AG04450 (cell line): ENCODE results near the gene ITIH6. TPM values are rescaled to one million over a fixed set of nuclear protein-coding genes. Genes with fewer than 3 reads are reported as not detected.
"Not testable (repeated sequence)": the region's sequence is repeated elsewhere in the genome, so short reads cannot be mapped to it uniquely, and the experiment has no call there.

ENCODE experiments used
- CTCF ChIA-PET: fragments of 300-600, 350-600 bp; formaldehyde crosslinking; extraction: SDS; loops from one replicate; lab custom pipeline; 2022; ENCODE audit warnings: antibody characterized with exemption, inconsistent platforms; lab: Charles Lee
- POLR2A ChIA-PET: fragments of 350-600 bp; formaldehyde crosslinking; extraction: SDS; loops from one replicate; lab custom pipeline; 2021; ENCODE audit warnings: antibody characterized with exemption, inconsistent platforms; lab: Yijun Ruan, JAX
- DNase-seq: peaks from one replicate; pipeline ENCODE4 v3.0.0-alpha.2; 2011; ENCODE audit warnings: low read depth, low spot score
- H3K27ac ChIP-seq: one replicate; pipeline ENCODE4 v1.5.1; 2012; ENCODE audit warnings: low read depth, low read length, control low read depth
- H3K27me3 ChIP-seq: one replicate; pipeline ENCODE4 v1.6.0; 2012; ENCODE audit warnings: low read length; ENCODE audit not compliant: control insufficient read depth, insufficient read depth
- H3K4me3 ChIP-seq: 2 replicates; pipeline ENCODE4 v1.5.1; 2011; ENCODE audit warnings: mild to moderate bottlenecking, low read depth, low read length, control low read depth
- H3K9me3 ChIP-seq: 2 replicates; pipeline ENCODE4 v1.5.1; 2012; ENCODE audit warnings: low read length; ENCODE audit not compliant: control insufficient read depth, insufficient read depth
- CTCF ChIP-seq: IDR thresholded peaks from 2 replicates; pipeline ENCODE4 v1.5.1; 2011; ENCODE audit warnings: low read depth, low read length, control low read depth, inconsistent platforms
- polyA minus RNA-seq: library from RNA; depleted of rRNA, polyadenylated mRNA; stranded (reverse); fragments of >200 nt; gene quantifications from 2 replicates; pipeline ENCODE4 v1.2.3, GENCODE V29; 2011; rRNA and poly(A)+ RNA removed
- polyA plus RNA-seq: library from polyadenylated mRNA; depleted of rRNA; stranded (reverse); fragments of >200 nt; gene quantifications from 2 replicates; pipeline ENCODE4 v1.2.3, GENCODE V29; 2011; rRNA removed

Gene ITIH6
- polyA plus RNA-seq: not detected in 2 replicates
- polyA minus RNA-seq: not detected in 2 replicates

GRCh38 chrX:54798137-54798536, at the start of gene ITIH6:
TSS of gene ITIH6 (minus strand) at chrX:54798255. CDS start at chrX:54798210, 45 bp downstream.
- no peaks in the 10 kb centered on the region for H3K27me3 ChIP-seq
- no peak within 1 kb of the TSS for H3K27ac ChIP-seq
- TF ChIP-seq CTCF: no peak
- no peak within 1 kb of the TSS for H3K4me3 ChIP-seq
- ChIA-PET POLR2A (no interaction called here), CTCF (no interaction called here)
- no peaks in the 10 kb centered on the region for H3K9me3 ChIP-seq
- DNase-seq: no peak

GRCh38 chrX:54847700-54848099, 49.6 kb upstream of the ITIH6 start:
- CTCF ChIA-PET, POLR2A ChIA-PET, H3K4me3 ChIP-seq, H3K27ac ChIP-seq, H3K27me3 ChIP-seq, H3K9me3 ChIP-seq, DNase-seq: not testable (repeated sequence)

- H3K27ac ChIP-seq: no peak overlapping the region
- H3K9me3 ChIP-seq: no peaks in the 10 kb centered on the region
- ChIA-PET CTCF (no interaction called here), POLR2A (no interaction called here)
- no peak for TF ChIP-seq CTCF
- H3K4me3 ChIP-seq: no peak overlapping the region
- H3K27me3 ChIP-seq: no peaks in the 10 kb centered on the region
- no peak for DNase-seq
Measured at GRCh38 chrX:54843050-54843449, 45.0 kb upstream of the ITIH6 start.

GRCh38 chrX:54842607-54843006, 44.6 kb upstream of the ITIH6 start:
- Histone ChIP-seq H3K9me3 (no peaks in the 10 kb centered on the region), H3K4me3 (no peak overlapping the region), H3K27me3 (peaks cover 2% of the 10 kb centered on the region), H3K27ac (no peak overlapping the region)
- no peak for TF ChIP-seq CTCF
- DNase-seq: no peak
- POLR2A ChIA-PET: no interaction called here
- CTCF ChIA-PET: no interaction called here

GRCh38 chrX:54841184-54841874, 43.3 kb upstream of the ITIH6 start:
- CTCF ChIA-PET, H3K9me3 ChIP-seq, H3K4me3 ChIP-seq, H3K27me3 ChIP-seq, H3K27ac ChIP-seq, POLR2A ChIA-PET, DNase-seq: not testable (repeated sequence)

- ChIA-PET POLR2A (no interaction called here), CTCF (no interaction called here)
- Histone ChIP-seq H3K9me3 (no peaks in the 10 kb centered on the region), H3K27ac (no peak overlapping the region), H3K27me3 (peaks cover 2% of the 10 kb centered on the region), H3K4me3 (no peak overlapping the region)
- no peak for TF ChIP-seq CTCF
- DNase-seq: no peak
Measured at GRCh38 chrX:54838583-54838982, 40.5 kb upstream of the ITIH6 start.
